Brain microvascular endothelial cell (primary cell): ENCODE measurements around the gene SP8.

Source experiments
- DNase-seq: peaks from one replicate; pipeline ENCODE4 v3.0.0-alpha.2; 2020
- H3K27ac ChIP-seq: fragments of 250-450 bp; sonication (Bioruptor Pico); 2 replicates; pipeline ENCODE4 v1.5.1; 2020; ENCODE audit warnings: mild to moderate bottlenecking, moderate library complexity
- H3K27me3 ChIP-seq: fragments of 250-450 bp; sonication (Bioruptor Pico); replicated peaks from 2 replicates; pipeline ENCODE4 v1.5.1; 2020; ENCODE audit warnings: mild to moderate bottlenecking
- H3K36me3 ChIP-seq: fragments of 250-450 bp; sonication (Bioruptor Pico); replicated peaks from 2 replicates; pipeline ENCODE4 v1.5.1; 2020; ENCODE audit warnings: mild to moderate bottlenecking
- H3K4me3 ChIP-seq: 2 replicates; pipeline ENCODE4 v1.5.1; 2011; ENCODE audit warnings: low read depth, mild to moderate bottlenecking, control low read depth, low read length, moderate library complexity
- CTCF ChIP-seq: IDR thresholded peaks from 2 replicates; pipeline ENCODE4 v1.5.1; 2011; ENCODE audit warnings: low read depth, mild to moderate bottlenecking, moderate library complexity, low read length, control low read depth, inconsistent platforms; ENCODE audit errors: missing control alignments
- in situ Hi-C: cut with HindIII; loops from 2 replicates; pipeline ENCODE4 v1.10.0; 2017; ENCODE audit warnings: low sequenced_read_pairs, low pct_ligation_motif_present

Gene SP8

GRCh38 chr7:20786421-20786778 is 286 bp downstream of the SP8 start:
- in situ Hi-C loops, result no loop called here
- Histone ChIP-seq H3K27me3 (peaks cover 77% of the 10 kb centered on the region), H3K4me3 (peak overlapping the region; percentile 9), H3K36me3 (no peaks in the 10 kb centered on the region), H3K27ac (no peak overlapping the region)
- no peak for TF ChIP-seq CTCF
- no peak for DNase-seq

- peak overlapping the region; percentile 9 for H3K4me3 ChIP-seq
- H3K27me3 ChIP-seq, result peaks cover 74% of the 10 kb centered on the region
- no peak overlapping the region for H3K27ac ChIP-seq
- H3K36me3 ChIP-seq, result no peaks in the 10 kb centered on the region
- in situ Hi-C loops, result no loop called here
- DNase-seq, result no peak
- no peak for TF ChIP-seq CTCF
Measured at GRCh38 chr7:20786049-20786412, 655 bp downstream of the SP8 start.

GRCh38 chr7:20785157-20786048 is 1.3 kb downstream of the SP8 start:
- no peak overlapping the region for H3K4me3 ChIP-seq

GRCh38 chr7:20784388-20785156 is 2.1 kb downstream of the SP8 start:
- in situ Hi-C loops, result no loop called here
- Histone ChIP-seq H3K27ac (no peak overlapping the region), H3K27me3 (peaks cover 72% of the 10 kb centered on the region)

More at GRCh38 chr7:20785157-20786048, 1.3 kb downstream of the SP8 start:
- Histone ChIP-seq H3K36me3 (no peaks in the 10 kb centered on the region), H3K27ac (no peak overlapping the region), H3K27me3 (peaks cover 72% of the 10 kb centered on the region)
- no peak for TF ChIP-seq CTCF
- in situ Hi-C loops, result no loop called here
- DNase-seq, result no peak

GRCh38 chr7:20783700-20784387 is 2.8 kb downstream of the SP8 start:
- no peak overlapping the region for H3K27ac ChIP-seq
- no peak overlapping the region for H3K4me3 ChIP-seq
- no peak for DNase-seq
- no peaks in the 10 kb centered on the region for H3K36me3 ChIP-seq
- in situ Hi-C loops, result no loop called here
- peak; percentile 38 for TF ChIP-seq CTCF
- peaks cover 73% of the 10 kb centered on the region for H3K27me3 ChIP-seq

More at GRCh38 chr7:20784388-20785156, 2.1 kb downstream of the SP8 start:
- no peaks in the 10 kb centered on the region for H3K36me3 ChIP-seq
- no peak for DNase-seq
- H3K4me3 ChIP-seq, result no peak overlapping the region
- peak; percentile 8 for TF ChIP-seq CTCF
